ENCODE data around the gene DOC2A. TPM values are rescaled to one million over a fixed set of nuclear protein-coding genes. Genes with fewer than 3 reads are reported as not detected.

DOC2A gene
- total RNA-seq, 2 donors from 2014 or later: 6.2 to 9.9 TPM

DNA sequence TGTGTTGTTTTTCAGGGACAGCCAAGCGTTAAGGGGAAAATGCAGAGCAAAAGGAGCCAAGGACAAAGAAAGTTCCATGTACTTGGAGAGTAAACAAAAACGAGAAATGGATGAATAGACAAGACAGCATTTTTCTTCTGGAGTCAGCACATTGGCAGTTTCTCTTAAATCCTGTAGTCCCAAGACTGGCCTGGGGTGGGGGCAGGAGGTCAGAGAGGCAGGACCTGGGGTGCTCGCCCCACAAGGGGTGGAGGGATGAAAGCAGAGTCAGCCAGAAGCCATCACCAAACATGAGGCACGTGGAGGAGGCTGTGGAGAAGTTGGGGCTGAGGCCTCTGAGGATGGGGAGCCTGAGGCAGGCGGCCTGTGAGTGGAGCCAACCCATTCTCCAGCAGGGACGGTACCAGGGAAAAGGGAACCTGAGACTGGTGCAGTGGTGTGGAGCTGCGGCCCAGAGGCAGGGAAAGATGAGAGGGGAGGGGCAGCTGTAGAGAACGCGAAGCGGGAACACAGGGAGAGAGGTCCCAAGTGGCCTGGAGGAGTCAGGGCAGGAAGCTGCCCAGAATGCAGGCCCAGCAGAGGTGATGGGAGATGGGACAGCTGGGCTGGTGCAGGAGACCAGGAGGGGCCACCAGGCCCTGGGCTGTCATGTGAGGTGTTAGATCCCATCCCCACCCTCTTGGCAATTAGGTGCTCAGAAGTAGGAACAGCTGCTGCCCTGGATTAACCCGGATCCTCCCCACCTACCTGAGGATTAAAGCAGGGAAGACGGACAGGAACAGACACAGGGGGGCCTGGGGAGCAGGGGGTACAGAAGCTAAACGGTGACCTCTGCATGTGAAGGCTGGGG, 17.0 kb upstream of the DOC2A start:
- peaks cover 2% of the 10 kb centered on the region for H3K4me1 Mint-ChIP-seq
- H3K4me1 ChIP-seq (ENCODE audit: control insufficient read depth, insufficient read depth, low read length): no peaks in the 10 kb centered on the region
- no peak overlapping the region for H3K27ac ChIP-seq (ENCODE audit: low read depth, low read length)
- H3K27me3 ChIP-seq (ENCODE audit: control insufficient read depth, insufficient read depth, low read length, poor library complexity, severe bottlenecking): peaks cover 14% of the 10 kb centered on the region
- no peak overlapping the region for H3K4me3 ChIP-seq (ENCODE audit: low read length)
- no peak overlapping the region for H3K27ac Mint-ChIP-seq
- H3K9me3 Mint-ChIP-seq: no peaks in the 10 kb centered on the region
- H3K9me3 ChIP-seq (ENCODE audit: control insufficient read depth, low read length): no peaks in the 10 kb centered on the region
- H3K36me3 Mint-ChIP-seq (ENCODE audit: low read depth): no peaks in the 10 kb centered on the region
- no peaks in the 10 kb centered on the region for H3K36me3 ChIP-seq (ENCODE audit: control insufficient read depth, insufficient read depth, low read length)
- H3K4me3 Mint-ChIP-seq: no peak overlapping the region
- peaks cover 37% of the 10 kb centered on the region for H3K27me3 Mint-ChIP-seq (ENCODE audit: insufficient read depth)
- no peak for DNase-seq
- WGBS, 2 experiments (ENCODE audit: insufficient coverage in 1 of 2, insufficient read length in 1 of 2): 75 to 77% methylated on average over 10 to 13 of the region's 13 CpGs
- H3K9ac ChIP-seq (ENCODE audit: extremely low read depth, low read length, poor library complexity, severe bottlenecking): no peak overlapping the region
- TF ChIP-seq, protein P1, sequence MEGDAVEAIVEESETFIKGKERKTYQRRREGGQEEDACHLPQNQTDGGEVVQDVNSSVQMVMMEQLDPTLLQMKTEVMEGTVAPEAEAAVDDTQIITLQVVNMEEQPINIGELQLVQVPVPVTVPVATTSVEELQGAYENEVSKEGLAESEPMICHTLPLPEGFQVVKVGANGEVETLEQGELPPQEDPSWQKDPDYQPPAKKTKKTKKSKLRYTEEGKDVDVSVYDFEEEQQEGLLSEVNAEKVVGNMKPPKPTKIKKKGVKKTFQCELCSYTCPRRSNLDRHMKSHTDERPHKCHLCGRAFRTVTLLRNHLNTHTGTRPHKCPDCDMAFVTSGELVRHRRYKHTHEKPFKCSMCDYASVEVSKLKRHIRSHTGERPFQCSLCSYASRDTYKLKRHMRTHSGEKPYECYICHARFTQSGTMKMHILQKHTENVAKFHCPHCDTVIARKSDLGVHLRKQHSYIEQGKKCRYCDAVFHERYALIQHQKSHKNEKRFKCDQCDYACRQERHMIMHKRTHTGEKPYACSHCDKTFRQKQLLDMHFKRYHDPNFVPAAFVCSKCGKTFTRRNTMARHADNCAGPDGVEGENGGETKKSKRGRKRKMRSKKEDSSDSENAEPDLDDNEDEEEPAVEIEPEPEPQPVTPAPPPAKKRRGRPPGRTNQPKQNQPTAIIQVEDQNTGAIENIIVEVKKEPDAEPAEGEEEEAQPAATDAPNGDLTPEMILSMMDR (conservative IDR thresholded peaks at IDR 0.05): no peak

DNA sequence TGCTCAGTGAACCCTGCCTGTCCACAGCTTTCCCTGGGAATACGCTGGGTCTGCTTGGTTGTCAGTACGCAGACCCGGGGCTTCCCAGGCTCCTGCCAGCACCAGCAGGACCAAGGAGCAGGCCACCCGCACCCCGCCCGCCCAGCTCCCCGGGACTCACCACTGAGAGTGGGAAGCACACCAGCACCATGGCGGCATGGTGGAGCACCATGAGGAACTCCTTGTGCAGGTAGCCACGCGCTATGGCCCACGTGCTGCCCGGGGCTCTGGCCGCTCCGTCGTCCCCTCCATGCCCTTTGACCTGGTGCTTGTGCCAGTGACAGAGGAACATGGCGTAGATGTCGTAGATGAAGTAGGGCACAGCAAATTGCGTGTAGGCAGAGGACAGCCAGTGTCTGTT, 15.6 kb upstream of the DOC2A start:
- H3K36me3 ChIP-seq (ENCODE audit: control insufficient read depth, insufficient read depth, low read length): no peaks in the 10 kb centered on the region
- WGBS, 2 experiments (ENCODE audit: insufficient coverage in 1 of 2, insufficient read length in 1 of 2): 90 to 92% methylated on average over 12 to 18 of the region's 18 CpGs

DNA sequence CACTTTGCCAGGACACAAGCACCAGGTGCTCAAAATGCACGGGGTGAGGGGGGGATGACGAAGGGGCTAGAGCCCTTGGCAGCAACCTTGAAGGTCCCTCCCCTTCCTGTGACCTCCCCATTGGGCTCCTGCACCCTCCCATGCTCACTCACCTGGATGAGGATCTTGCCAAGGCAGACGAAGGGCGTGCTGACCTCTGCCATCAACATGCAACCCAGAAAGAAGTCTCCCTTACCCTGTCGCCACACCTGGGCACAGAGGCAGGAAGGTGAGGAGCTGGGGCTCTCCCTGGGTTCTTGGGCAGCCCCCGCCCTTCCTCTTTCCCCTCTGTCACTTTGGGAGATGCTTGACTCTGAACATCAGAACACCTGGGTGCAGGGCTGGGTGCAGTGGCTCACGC, 14.7 kb upstream of the DOC2A start:
- Mint-ChIP-seq H3K9me3 (no peaks in the 10 kb centered on the region), H3K27me3 (ENCODE audit: insufficient read depth) (peaks cover 20% of the 10 kb centered on the region), H3K4me1 (no peaks in the 10 kb centered on the region), H3K27ac (no peak overlapping the region), H3K36me3 (ENCODE audit: low read depth) (no peaks in the 10 kb centered on the region), H3K4me3 (no peak overlapping the region)
- no peaks in the 10 kb centered on the region for H3K4me1 ChIP-seq (ENCODE audit: control insufficient read depth, insufficient read depth, low read length)
- H3K9ac ChIP-seq (ENCODE audit: extremely low read depth, low read length, poor library complexity, severe bottlenecking): no peak overlapping the region
- no peaks in the 10 kb centered on the region for H3K9me3 ChIP-seq (ENCODE audit: control insufficient read depth, low read length)
- H3K27ac ChIP-seq (ENCODE audit: low read depth, low read length): no peak overlapping the region
- H3K27me3 ChIP-seq (ENCODE audit: control insufficient read depth, insufficient read depth, low read length, poor library complexity, severe bottlenecking): peaks cover 8% of the 10 kb centered on the region
- no peak for DNase-seq
- TF ChIP-seq, protein P1 (conservative IDR thresholded peaks at IDR 0.05): no peak
- H3K36me3 ChIP-seq (ENCODE audit: control insufficient read depth, insufficient read depth, low read length): no peaks in the 10 kb centered on the region
- 82 to 91% methylated on average over 6 to 7 of the region's 7 CpGs for WGBS, 2 experiments (ENCODE audit: insufficient coverage in 1 of 2, insufficient read length in 1 of 2)
- no peak overlapping the region for H3K4me3 ChIP-seq (ENCODE audit: low read length)

More for the DNA sequence above, 15.6 kb upstream of the DOC2A start:
- H3K4me3 Mint-ChIP-seq: no peak overlapping the region
- Histone ChIP-seq H3K27ac (ENCODE audit: low read depth, low read length) (no peak overlapping the region), H3K4me1 (ENCODE audit: control insufficient read depth, insufficient read depth, low read length) (no peaks in the 10 kb centered on the region), H3K9me3 (ENCODE audit: control insufficient read depth, low read length) (no peaks in the 10 kb centered on the region), H3K4me3 (ENCODE audit: low read length) (no peak overlapping the region), H3K27me3 (ENCODE audit: control insufficient read depth, insufficient read depth, low read length, poor library complexity, severe bottlenecking) (peaks cover 12% of the 10 kb centered on the region), H3K9ac (ENCODE audit: extremely low read depth, low read length, poor library complexity, severe bottlenecking) (no peak overlapping the region)
- H3K36me3 Mint-ChIP-seq (ENCODE audit: low read depth): no peaks in the 10 kb centered on the region
- TF ChIP-seq, protein P1 (conservative IDR thresholded peaks at IDR 0.05): no peak
- no peak for DNase-seq
- no peaks in the 10 kb centered on the region for H3K4me1 Mint-ChIP-seq
- H3K27me3 Mint-ChIP-seq (ENCODE audit: insufficient read depth): peaks cover 24% of the 10 kb centered on the region
- no peak overlapping the region for H3K27ac Mint-ChIP-seq
- H3K9me3 Mint-ChIP-seq: no peaks in the 10 kb centered on the region

All from endodermal cell (in vitro differentiated cells).